T-cell (primary cell): ENCODE results near the gene JPH3. TPM values are rescaled to one million over a fixed set of nuclear protein-coding genes. Genes with fewer than 3 reads are reported as not detected.
"Not testable (repeated sequence)": the region's sequence is repeated elsewhere in the genome, so short reads cannot be mapped to it uniquely, and the experiment has no call there.

Experiments
- ATAC-seq, 4 experiments: fragments of 200-7000 bp in 3 of 4; fragments of 150-1000 bp in 1 of 4; cut with Tn5 transposase; replicated peaks in 1 of 4; 1 replicate in 3 of 4; 2 replicates in 1 of 4; pipeline ENCODE4 v1.10.0; 2021; ENCODE audit warnings: moderate library complexity in 3 of 4, mild to moderate bottlenecking in 2 of 4, moderate number of reproducible peaks in 1 of 4
- CTCF ChIA-PET, 2 donors: fragments of 300-600 bp; sonication (Branson Sonifier 250); formaldehyde crosslinking; loops; one replicate each; lab custom pipeline; 2022; ENCODE audit warnings: antibody characterized with exemption in 2 of 2; lab: Charles Lee
- POLR2A ChIA-PET, 2 donors: fragments of 300-600 bp; sonication (Branson Sonifier 250); formaldehyde crosslinking; loops; one replicate each; lab custom pipeline; 2022; ENCODE audit warnings: antibody characterized with exemption in 2 of 2; lab: Charles Lee
- DNase-seq, 35 experiments: peaks; one replicate each; pipeline versions ENCODE4 v3.0.0 to v3.0.0-alpha.2; 2013 to 2023
- H3K27ac ChIP-seq: one replicate; pipeline ENCODE4 v1.5.1; 2013; ENCODE audit warnings: low read length
- H3K27me3 ChIP-seq, 2 experiments: replicated peaks in 1 of 2; 1 replicate in 1 of 2; 2 replicates in 1 of 2; pipeline versions ENCODE4 v1.6.1 to v1.7.0; 2013; ENCODE audit warnings: low read length in 1 of 2, mixed read lengths in 1 of 2; ENCODE audit not compliant: control insufficient read depth in 2 of 2, insufficient read depth in 2 of 2; ENCODE audit errors: extremely low read depth in 1 of 2
- H3K36me3 ChIP-seq, 2 donors: 1 replicate in 1 of 2; 2 replicates in 1 of 2; pipeline versions ENCODE4 v1.6.1 to v1.7.0; 2013; ENCODE audit warnings: low read length in 1 of 2; ENCODE audit not compliant: control insufficient read depth in 2 of 2, insufficient read depth in 1 of 2; ENCODE audit errors: extremely low read depth in 1 of 2
- H3K4me1 ChIP-seq, 2 experiments: 1 replicate in 1 of 2; 2 replicates in 1 of 2; pipeline versions ENCODE4 v1.6.1 to v1.7.0; 2013; ENCODE audit warnings: low read length in 2 of 2, mixed read lengths in 1 of 2; ENCODE audit not compliant: insufficient read depth in 2 of 2, control insufficient read depth in 1 of 2; ENCODE audit errors: extremely low read depth in 1 of 2
- H3K4me3 ChIP-seq, 2 donors: 1 replicate in 1 of 2; 2 replicates in 1 of 2; pipeline versions ENCODE4 v1.5.1 to v1.7.0; 2013; ENCODE audit warnings: mild to moderate bottlenecking in 2 of 2, low read length in 1 of 2, moderate library complexity in 1 of 2; ENCODE audit not compliant: control insufficient read depth in 1 of 2; ENCODE audit errors: extremely low read depth in 1 of 2
- H3K9me3 ChIP-seq: 2 replicates; pipeline ENCODE4 v1.7.0; 2013
- H3K27ac Mint-ChIP-seq, 2 donors: one replicate each; pipeline ENCODE4 v1.8.0; 2020 to 2021; ENCODE audit warnings: mild to moderate bottlenecking in 2 of 2, mixed read lengths in 2 of 2
- H3K27me3 Mint-ChIP-seq, 2 donors: one replicate each; pipeline ENCODE4 v1.8.0; 2021 to 2022; ENCODE audit warnings: mixed read lengths in 2 of 2
- H3K36me3 Mint-ChIP-seq: one replicate; pipeline ENCODE4 v1.8.0; 2021; ENCODE audit warnings: mixed read lengths
- H3K4me1 Mint-ChIP-seq, 3 donors: one replicate each; pipeline ENCODE4 v1.8.0; 2020 to 2022; ENCODE audit warnings: mixed read lengths in 3 of 3, mild to moderate bottlenecking in 1 of 3
- H3K4me3 Mint-ChIP-seq, 3 donors: one replicate each; pipeline ENCODE4 v1.8.0; 2020 to 2022; ENCODE audit warnings: mild to moderate bottlenecking in 3 of 3, mixed read lengths in 3 of 3, moderate library complexity in 3 of 3
- H3K9me3 Mint-ChIP-seq, 3 donors: one replicate each; pipeline ENCODE4 v1.8.0; 2020 to 2022; ENCODE audit warnings: mixed read lengths in 3 of 3
- whole genome bisulfite sequencing: methylation state at CpG from one replicate; pipeline ENCODE4 v1.1.5; 2013; ENCODE audit warnings: missing lambda C conversion rate; ENCODE audit not compliant: insufficient coverage; 5-methylcytosine and 5-hydroxymethylcytosine counted together
- total RNA-seq, 35 experiments: library from RNA in 6 of 35; stranded (reverse) in 6 of 35; fragments of 120-200 nt in 1 of 35; gene quantifications; one replicate each; pipeline versions ENCODE4 v1.2.1 to v1.2.4 and lab custom pipeline; 2013 to 2026

JPH3 gene
- total RNA-seq, 5 donors from 2014 or later (not counting 1 experiment from before 2014, with no cell fraction given): not detected

GRCh38 chr16:87715658-87716057, 113.3 kb downstream of the JPH3 start:
- 99% methylated on average over 10 of the region's 12 CpGs for WGBS
- H3K27me3 Mint-ChIP-seq: no peaks in the 10 kb centered on the region
- no peak overlapping the region for H3K4me3 ChIP-seq
- no peaks in the 10 kb centered on the region for H3K9me3 Mint-ChIP-seq
- H3K4me3 Mint-ChIP-seq: peak overlapping the region in 1 of 3 donors; percentile 19
- DNase-seq (no peak), ATAC-seq (no peak)
- H3K27ac ChIP-seq: no peak overlapping the region
- H3K27ac Mint-ChIP-seq: peak overlapping the region; percentile 17 to 47
- ChIA-PET CTCF (no interaction called here), POLR2A (no interaction called here)
- no peaks in the 10 kb centered on the region for H3K9me3 ChIP-seq
- peaks cover 6 to 51% of the 10 kb centered on the region in 2 donors for H3K36me3 ChIP-seq
- peaks cover 32 to 46% (median 37%) of the 10 kb centered on the region in 3 donors for H3K4me1 Mint-ChIP-seq
- H3K27me3 ChIP-seq: no peaks in the 10 kb centered on the region
- peaks cover 41% of the 10 kb centered on the region for H3K36me3 Mint-ChIP-seq
- peaks cover 21 to 32% of the 10 kb centered on the region in 2 experiments for H3K4me1 ChIP-seq

- POLR2A ChIA-PET, H3K9me3 Mint-ChIP-seq, CTCF ChIA-PET, H3K9me3 ChIP-seq, H3K27me3 ChIP-seq, H3K4me3 Mint-ChIP-seq, DNase-seq, H3K27me3 Mint-ChIP-seq, ATAC-seq, H3K4me3 ChIP-seq, H3K27ac ChIP-seq: not testable (repeated sequence)
- H3K27ac Mint-ChIP-seq: peak overlapping the region in 1 of 2 donors; percentile 36
- peaks cover 8 to 15% of the 10 kb centered on the region in 2 experiments for H3K4me1 ChIP-seq
- 97% methylated on average over 25 of the region's 28 CpGs for WGBS
- peaks cover 26 to 58% of the 10 kb centered on the region in 2 donors for H3K36me3 ChIP-seq
- peaks cover 56% of the 10 kb centered on the region for H3K36me3 Mint-ChIP-seq
- H3K4me1 Mint-ChIP-seq: peaks cover 27 to 41% (median 31%) of the 10 kb centered on the region in 3 donors
Observed at GRCh38 chr16:87718831-87719230, 116.5 kb downstream of the JPH3 start.

- peaks cover 18 to 37% (median 19%) of the 10 kb centered on the region in 3 donors for H3K4me1 Mint-ChIP-seq
- CTCF ChIA-PET: no interaction called here
- Histone ChIP-seq H3K4me1 (peaks cover 0 to 12% of the 10 kb centered on the region in 2 experiments), H3K27ac (no peak overlapping the region), H3K4me3 (no peak overlapping the region), H3K36me3 (peaks cover 26 to 53% of the 10 kb centered on the region in 2 donors), H3K27me3 (no peaks in the 10 kb centered on the region), H3K9me3 (no peaks in the 10 kb centered on the region)
- H3K36me3 Mint-ChIP-seq: peaks cover 50% of the 10 kb centered on the region
- no peaks in the 10 kb centered on the region for H3K9me3 Mint-ChIP-seq
- H3K27me3 Mint-ChIP-seq: no peaks in the 10 kb centered on the region
- no peak overlapping the region for H3K27ac Mint-ChIP-seq
- 98% methylated on average over 23 of the region's 24 CpGs for WGBS
- no peak overlapping the region for H3K4me3 Mint-ChIP-seq
- DNase-seq: no peak
- no peak for ATAC-seq
- POLR2A ChIA-PET: no interaction called here
Observed at GRCh38 chr16:87720446-87720845, 118.1 kb downstream of the JPH3 start.

GRCh38 chr16:87721622-87722585, 119.6 kb downstream of the JPH3 start:
- H3K27me3 Mint-ChIP-seq: no peaks in the 10 kb centered on the region
- DNase-seq (no peak), ATAC-seq (no peak)
- POLR2A ChIA-PET: no interaction called here
- H3K9me3 Mint-ChIP-seq: no peaks in the 10 kb centered on the region
- Histone ChIP-seq H3K27ac (no peak overlapping the region), H3K27me3 (no peaks in the 10 kb centered on the region), H3K4me1 (peaks cover 0 to 16% of the 10 kb centered on the region in 2 experiments), H3K9me3 (no peaks in the 10 kb centered on the region), H3K4me3 (no peak overlapping the region), H3K36me3 (peaks cover 26 to 49% of the 10 kb centered on the region in 2 donors)
- CTCF ChIA-PET: interaction anchor here in 1 of 2 donors (0.5 kb wide), 1 partner anchor 61 kb away, joined by 3 read pairs; no protein-coding TSS in a partner anchor
- 96% methylated on average over 27 of the region's 33 CpGs for WGBS
- peaks cover 12 to 34% (median 16%) of the 10 kb centered on the region in 3 donors for H3K4me1 Mint-ChIP-seq
- no peak overlapping the region for H3K27ac Mint-ChIP-seq
- no peak overlapping the region for H3K4me3 Mint-ChIP-seq
- peaks cover 44% of the 10 kb centered on the region for H3K36me3 Mint-ChIP-seq

- H3K9me3 ChIP-seq: no peaks in the 10 kb centered on the region
- Mint-ChIP-seq H3K4me1 (peaks cover 9 to 32% (median 16%) of the 10 kb centered on the region in 3 donors), H3K27ac (no peak overlapping the region), H3K36me3 (peaks cover 47% of the 10 kb centered on the region), H3K4me3 (no peak overlapping the region), H3K27me3 (no peaks in the 10 kb centered on the region), H3K9me3 (no peaks in the 10 kb centered on the region)
- no peak overlapping the region for H3K27ac ChIP-seq
- CTCF ChIA-PET: no interaction called here
- ATAC-seq: no peak
- H3K27me3 ChIP-seq: no peaks in the 10 kb centered on the region
- WGBS: 97% methylated on average over 18 of the region's 19 CpGs
- H3K36me3 ChIP-seq: peaks cover 26 to 57% of the 10 kb centered on the region in 2 donors
- DNase-seq: no peak
- H3K4me1 ChIP-seq: peaks cover 0 to 16% of the 10 kb centered on the region in 2 experiments
- POLR2A ChIA-PET: no interaction called here
- H3K4me3 ChIP-seq: no peak overlapping the region
Observed at GRCh38 chr16:87722590-87723225, 120.4 kb downstream of the JPH3 start.

GRCh38 chr16:87723226-87723623, 120.9 kb downstream of the JPH3 start:
- Mint-ChIP-seq H3K27me3 (no peaks in the 10 kb centered on the region), H3K36me3 (peaks cover 44% of the 10 kb centered on the region), H3K4me3 (no peak overlapping the region), H3K9me3 (no peaks in the 10 kb centered on the region), H3K4me1 (peaks cover 6 to 28% (median 16%) of the 10 kb centered on the region in 3 donors), H3K27ac (peak overlapping the region in 1 of 2 donors; percentile 27)
- Histone ChIP-seq H3K27ac (no peak overlapping the region), H3K4me3 (no peak overlapping the region), H3K9me3 (no peaks in the 10 kb centered on the region), H3K27me3 (no peaks in the 10 kb centered on the region), H3K36me3 (peaks cover 26 to 58% of the 10 kb centered on the region in 2 donors), H3K4me1 (peaks cover 0 to 16% of the 10 kb centered on the region in 2 experiments)
- peak in 3 of 4 experiments; percentile 23 to 36 (median 36) for ATAC-seq
- DNase-seq: peak in 7 of 35 experiments; percentile 15 to 57 (median 23)
- 77% methylated on average over 10 of the region's 12 CpGs for WGBS
- ChIA-PET POLR2A (no interaction called here), CTCF (no interaction called here)
